ENCODE results near the gene CCSER1.

DNA sequence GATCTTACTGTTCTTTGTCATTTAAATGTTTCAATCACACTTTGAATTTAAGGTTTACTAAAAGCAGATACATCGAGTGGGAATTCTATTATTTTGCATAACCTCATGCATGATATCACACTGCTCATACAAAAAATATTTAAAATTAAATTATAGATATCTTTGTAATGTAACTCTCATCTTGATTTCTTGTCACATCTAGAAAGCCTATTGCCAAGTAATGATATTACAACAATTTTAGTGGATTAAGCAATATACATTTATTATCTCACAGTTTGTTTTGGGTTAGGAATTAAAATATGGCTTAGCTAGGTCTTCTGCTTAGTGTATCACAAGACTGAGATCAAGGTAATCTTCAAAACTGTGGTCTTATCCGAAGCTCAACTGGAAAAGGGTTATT, 865.0 kb downstream of the CCSER1 start:
- TF ChIP-seq, protein P1, sequence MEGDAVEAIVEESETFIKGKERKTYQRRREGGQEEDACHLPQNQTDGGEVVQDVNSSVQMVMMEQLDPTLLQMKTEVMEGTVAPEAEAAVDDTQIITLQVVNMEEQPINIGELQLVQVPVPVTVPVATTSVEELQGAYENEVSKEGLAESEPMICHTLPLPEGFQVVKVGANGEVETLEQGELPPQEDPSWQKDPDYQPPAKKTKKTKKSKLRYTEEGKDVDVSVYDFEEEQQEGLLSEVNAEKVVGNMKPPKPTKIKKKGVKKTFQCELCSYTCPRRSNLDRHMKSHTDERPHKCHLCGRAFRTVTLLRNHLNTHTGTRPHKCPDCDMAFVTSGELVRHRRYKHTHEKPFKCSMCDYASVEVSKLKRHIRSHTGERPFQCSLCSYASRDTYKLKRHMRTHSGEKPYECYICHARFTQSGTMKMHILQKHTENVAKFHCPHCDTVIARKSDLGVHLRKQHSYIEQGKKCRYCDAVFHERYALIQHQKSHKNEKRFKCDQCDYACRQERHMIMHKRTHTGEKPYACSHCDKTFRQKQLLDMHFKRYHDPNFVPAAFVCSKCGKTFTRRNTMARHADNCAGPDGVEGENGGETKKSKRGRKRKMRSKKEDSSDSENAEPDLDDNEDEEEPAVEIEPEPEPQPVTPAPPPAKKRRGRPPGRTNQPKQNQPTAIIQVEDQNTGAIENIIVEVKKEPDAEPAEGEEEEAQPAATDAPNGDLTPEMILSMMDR (IDR thresholded peaks at IDR 0.05): no peak
- no peak for TF ChIP-seq POLR2A (IDR thresholded peaks at IDR 0.05)
